ENCODE data around the gene TARDBP. TPM values are rescaled to one million over a fixed set of nuclear protein-coding genes. Genes with fewer than 3 reads are reported as not detected.
"Not testable (repeated sequence)": the region's sequence is repeated elsewhere in the genome, so short reads cannot be mapped to it uniquely, and the experiment has no call there.

TARDBP gene
- total RNA-seq, 1 donor from 2014 or later, result 211 TPM

GRCh38 chr1:11024154-11024873 lies 11.9 kb downstream of the TARDBP start:
- H3K27ac Mint-ChIP-seq, result no peak overlapping the region
- H3K4me3 Mint-ChIP-seq, result no peak overlapping the region
- H3K9me3 Mint-ChIP-seq, result no peaks in the 10 kb centered on the region
- H3K4me1 Mint-ChIP-seq, result peaks cover 9% of the 10 kb centered on the region
- no peak for DNase-seq
- H3K27me3 Mint-ChIP-seq, result no peaks in the 10 kb centered on the region
- intact Hi-C loops (cut with micrococcal nuclease), result no loop called here
- peaks cover 67% of the 10 kb centered on the region for H3K36me3 Mint-ChIP-seq (ENCODE audit: low read depth)

- no peaks in the 10 kb centered on the region for H3K9me3 Mint-ChIP-seq
- no peak for DNase-seq
- no peaks in the 10 kb centered on the region for H3K27me3 Mint-ChIP-seq
- H3K4me1 Mint-ChIP-seq, result peaks cover 9% of the 10 kb centered on the region
- intact Hi-C loops (cut with micrococcal nuclease), result no loop called here
- peaks cover 62% of the 10 kb centered on the region for H3K36me3 Mint-ChIP-seq (ENCODE audit: low read depth)
- H3K27ac Mint-ChIP-seq, result no peak overlapping the region
- no peak overlapping the region for H3K4me3 Mint-ChIP-seq
Observed at GRCh38 chr1:11024874-11025203, 12.4 kb downstream of the TARDBP start.

DNA sequence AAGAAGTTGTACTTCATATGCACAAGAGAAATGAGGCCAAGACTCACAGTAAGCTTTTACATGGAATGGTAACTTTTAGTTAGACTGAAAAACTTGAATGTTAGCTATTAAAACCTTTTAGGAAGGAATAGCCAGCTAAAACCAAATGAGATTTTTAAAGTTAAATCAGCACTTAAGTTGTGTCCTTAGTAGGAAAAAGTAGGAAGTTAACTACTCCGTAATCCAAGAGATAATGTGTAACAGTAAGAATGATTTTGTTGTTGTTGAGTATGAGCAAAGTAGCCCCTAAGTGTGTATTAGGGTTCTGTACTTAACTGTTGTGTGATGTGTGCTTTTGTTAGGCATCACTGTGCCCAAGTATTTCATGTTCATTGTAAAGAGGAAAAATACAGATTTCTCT lies 13.2 kb downstream of the TARDBP start:
- peak overlapping the region; percentile 41 for H3K27ac Mint-ChIP-seq
- no peak for DNase-seq
- intact Hi-C loops (cut with micrococcal nuclease), result no loop called here
- no peak overlapping the region for H3K4me3 Mint-ChIP-seq
- H3K36me3 Mint-ChIP-seq (ENCODE audit: low read depth), result peaks cover 61% of the 10 kb centered on the region
- H3K27me3 Mint-ChIP-seq, result no peaks in the 10 kb centered on the region
- peaks cover 9% of the 10 kb centered on the region for H3K4me1 Mint-ChIP-seq
- H3K9me3 Mint-ChIP-seq, result no peaks in the 10 kb centered on the region

DNA sequence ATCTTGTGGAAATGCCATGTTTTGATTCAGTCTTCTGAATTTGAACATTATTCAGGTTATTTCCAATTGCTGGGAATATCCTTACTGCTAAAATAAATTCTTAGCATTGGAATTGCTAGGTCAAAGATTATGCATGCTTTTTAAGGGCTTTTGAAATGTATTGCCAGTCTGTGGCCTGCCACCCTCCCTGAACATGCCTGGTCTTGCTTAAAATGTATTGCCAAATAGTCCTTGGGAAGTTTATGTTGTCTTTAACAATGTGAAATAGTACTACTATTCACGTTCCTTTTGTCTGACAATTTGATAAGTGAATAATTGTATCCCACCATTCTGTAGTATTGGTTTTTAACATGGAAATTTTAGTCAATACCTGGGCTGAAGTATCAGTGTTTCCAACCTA lies 13.6 kb downstream of the TARDBP start:
- Mint-ChIP-seq H3K27ac (no peak overlapping the region), H3K9me3 (no peaks in the 10 kb centered on the region), H3K36me3 (ENCODE audit: low read depth) (peaks cover 59% of the 10 kb centered on the region), H3K27me3 (no peaks in the 10 kb centered on the region), H3K4me1 (peaks cover 9% of the 10 kb centered on the region), H3K4me3 (no peak overlapping the region)
- DNase-seq, result no peak
- intact Hi-C loops (cut with micrococcal nuclease), result no loop called here

DNA sequence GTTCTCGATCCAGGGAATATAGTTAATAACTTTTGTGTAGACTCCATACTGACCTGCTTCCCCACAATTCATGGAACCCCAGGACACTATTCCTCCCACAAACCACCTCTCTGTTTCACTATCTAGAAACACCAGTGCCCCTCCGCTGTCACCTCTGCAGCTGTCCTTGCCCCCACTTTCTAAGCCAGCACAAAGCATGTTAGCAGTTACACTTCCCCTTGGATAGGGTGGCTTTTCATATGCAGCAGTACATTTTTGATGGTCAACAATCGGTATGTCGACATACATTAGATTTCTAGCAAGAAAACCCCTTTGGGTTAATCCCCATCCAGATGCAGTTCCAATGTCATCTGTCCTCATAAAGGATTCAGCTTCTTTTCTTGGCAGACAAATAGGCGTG lies 14.4 kb downstream of the TARDBP start:
- H3K36me3 Mint-ChIP-seq (ENCODE audit: low read depth), result peaks cover 50% of the 10 kb centered on the region
- no peak for DNase-seq
- intact Hi-C loops (cut with micrococcal nuclease), result no loop called here
- H3K4me3 Mint-ChIP-seq, result no peak overlapping the region
- peak overlapping the region; percentile 9 for H3K27ac Mint-ChIP-seq
- no peaks in the 10 kb centered on the region for H3K27me3 Mint-ChIP-seq
- peaks cover 9% of the 10 kb centered on the region for H3K4me1 Mint-ChIP-seq
- no peaks in the 10 kb centered on the region for H3K9me3 Mint-ChIP-seq

DNA sequence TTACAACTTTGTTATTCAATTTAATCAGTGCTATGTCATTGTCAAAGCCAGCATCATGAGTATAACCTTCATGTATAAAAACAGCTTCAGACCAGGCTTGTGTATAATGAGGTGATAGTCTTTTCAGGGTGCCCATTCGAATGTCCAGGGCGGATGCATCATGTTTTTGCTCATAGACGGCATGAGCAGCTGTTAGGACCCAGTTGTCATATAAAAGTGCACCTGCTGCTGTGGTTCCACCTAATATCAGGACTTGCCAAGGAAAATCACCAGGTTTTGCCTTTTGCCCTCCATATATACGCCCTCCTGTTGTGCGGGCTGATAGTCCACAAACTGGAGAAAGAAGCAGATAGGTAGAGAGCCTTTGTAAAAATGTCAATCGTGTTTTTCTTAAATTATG lies 14.9 kb downstream of the TARDBP start:
- intact Hi-C loops (cut with micrococcal nuclease), result no loop called here
- no peak overlapping the region for H3K4me3 Mint-ChIP-seq
- peaks cover 7% of the 10 kb centered on the region for H3K4me1 Mint-ChIP-seq
- DNase-seq, result no peak
- peaks cover 46% of the 10 kb centered on the region for H3K36me3 Mint-ChIP-seq (ENCODE audit: low read depth)
- no peaks in the 10 kb centered on the region for H3K27me3 Mint-ChIP-seq
- no peaks in the 10 kb centered on the region for H3K9me3 Mint-ChIP-seq
- H3K27ac Mint-ChIP-seq, result no peak overlapping the region

GRCh38 chr1:11028018-11028417 lies 15.6 kb downstream of the TARDBP start:
- Mint-ChIP-seq H3K9me3 (no peaks in the 10 kb centered on the region), H3K36me3 (ENCODE audit: low read depth) (peaks cover 41% of the 10 kb centered on the region), H3K4me1 (peaks cover 5% of the 10 kb centered on the region), H3K4me3 (no peak overlapping the region), H3K27ac (no peak overlapping the region), H3K27me3 (no peaks in the 10 kb centered on the region)
- intact Hi-C loops (cut with micrococcal nuclease), result no loop called here
- DNase-seq, result no peak

- intact Hi-C loops (cut with micrococcal nuclease), result loop anchor here (10.0 kb wide), 1 partner anchor 64 kb away; the partner anchor contains the start of gene EXOSC10
- Mint-ChIP-seq H3K27me3 (no peaks in the 10 kb centered on the region), H3K9me3 (no peaks in the 10 kb centered on the region), H3K4me1 (no peaks in the 10 kb centered on the region), H3K36me3 (ENCODE audit: low read depth) (peaks cover 19% of the 10 kb centered on the region), H3K27ac (no peak overlapping the region), H3K4me3 (no peak overlapping the region)
- no peak for DNase-seq
Observed at GRCh38 chr1:11030865-11031264, 18.4 kb downstream of the TARDBP start.

GRCh38 chr1:11031624-11032262 lies 19.3 kb downstream of the TARDBP start:
- Mint-ChIP-seq H3K4me3 (no peak overlapping the region), H3K9me3 (no peaks in the 10 kb centered on the region), H3K27ac (no peak overlapping the region), H3K4me1 (no peaks in the 10 kb centered on the region), H3K27me3 (no peaks in the 10 kb centered on the region), H3K36me3 (ENCODE audit: low read depth) (peaks cover 15% of the 10 kb centered on the region)
- intact Hi-C loops (cut with micrococcal nuclease), result loop anchor here (10.0 kb wide), 1 partner anchor 63 kb away; the partner anchor contains the start of gene EXOSC10
- no peak for DNase-seq

- not testable (repeated sequence) for H3K4me3 Mint-ChIP-seq; H3K4me1 Mint-ChIP-seq; H3K9me3 Mint-ChIP-seq; DNase-seq; H3K27me3 Mint-ChIP-seq; H3K27ac Mint-ChIP-seq; H3K36me3 Mint-ChIP-seq (ENCODE audit: low read depth)
- intact Hi-C loops (cut with micrococcal nuclease), result loop anchor here (1.0 to 10.0 kb wide), 3 partner anchors 24 to 608 kb away; partner anchors contain the start of genes EXOSC10 and SRM
Observed at GRCh38 chr1:11037019-11037739, 24.7 kb downstream of the TARDBP start.

DNA sequence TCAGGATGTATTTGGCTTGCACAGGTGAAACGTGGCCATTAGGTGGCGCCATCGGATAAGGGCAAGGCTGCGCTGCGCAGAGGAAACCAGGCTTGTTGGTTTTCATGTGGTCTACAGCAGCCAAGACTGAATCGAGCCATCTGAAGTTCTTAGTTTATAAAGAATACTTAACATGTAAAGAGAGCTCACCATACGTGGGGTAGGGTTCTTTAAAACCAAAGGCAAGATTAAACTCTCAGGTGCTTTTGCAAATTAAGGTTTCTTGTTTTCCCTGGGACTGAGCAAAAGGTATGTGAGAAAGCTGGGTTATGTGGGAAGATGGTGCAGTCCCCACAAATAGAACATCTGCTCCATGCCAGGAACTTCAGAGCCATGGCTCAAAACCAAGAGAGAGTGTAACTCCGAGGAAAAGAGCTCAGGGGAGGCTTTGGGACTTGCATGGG lies 25.3 kb downstream of the TARDBP start:
- Mint-ChIP-seq H3K27me3 (no peaks in the 10 kb centered on the region), H3K4me1 (peaks cover 7% of the 10 kb centered on the region), H3K4me3 (no peak overlapping the region), H3K27ac (no peak overlapping the region), H3K9me3 (no peaks in the 10 kb centered on the region), H3K36me3 (ENCODE audit: low read depth) (no peaks in the 10 kb centered on the region)
- DNase-seq, result peak; percentile 96
- intact Hi-C loops (cut with micrococcal nuclease), result loop anchor here (1.0 to 10.0 kb wide), 3 partner anchors 23 to 608 kb away; partner anchors contain the start of genes EXOSC10 and SRM

DNA sequence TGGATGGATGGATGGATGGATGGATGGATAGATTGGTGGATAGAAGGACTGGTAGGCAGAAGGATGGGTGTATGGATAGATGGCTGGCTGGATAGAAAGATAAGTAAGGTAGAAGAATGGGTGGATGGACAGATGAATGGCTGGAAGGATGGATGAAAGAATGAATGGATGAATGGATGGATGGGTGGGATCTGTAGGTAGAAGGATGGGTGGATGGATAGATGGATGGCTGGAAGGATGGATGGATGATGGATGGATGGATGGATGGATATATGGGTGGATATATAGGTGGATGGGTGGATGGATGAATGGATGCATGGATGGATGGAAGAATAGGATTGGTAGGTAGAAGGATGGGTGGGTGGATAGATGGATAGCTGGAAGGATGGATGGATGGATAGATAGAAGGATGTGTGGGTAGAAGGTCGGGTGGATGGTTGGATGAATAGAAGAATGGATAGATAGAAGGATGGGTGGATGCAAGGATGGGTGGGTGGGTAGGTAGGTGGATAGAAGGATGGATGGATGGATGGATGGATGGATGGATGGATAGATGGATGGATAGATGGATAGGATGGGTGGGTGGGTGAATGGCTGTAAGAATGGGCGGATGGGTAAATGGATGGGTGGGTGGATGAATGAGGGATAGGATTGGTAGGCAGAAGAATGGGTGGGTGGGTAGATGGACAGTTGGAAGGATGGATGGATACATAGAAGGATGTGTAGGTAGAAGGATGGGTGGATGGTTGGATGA lies 27.1 kb downstream of the TARDBP start:
- intact Hi-C loops (cut with micrococcal nuclease), result loop anchor here (10.0 kb wide), 1 partner anchor 55 kb away; the partner anchor contains the start of gene EXOSC10

DNA sequence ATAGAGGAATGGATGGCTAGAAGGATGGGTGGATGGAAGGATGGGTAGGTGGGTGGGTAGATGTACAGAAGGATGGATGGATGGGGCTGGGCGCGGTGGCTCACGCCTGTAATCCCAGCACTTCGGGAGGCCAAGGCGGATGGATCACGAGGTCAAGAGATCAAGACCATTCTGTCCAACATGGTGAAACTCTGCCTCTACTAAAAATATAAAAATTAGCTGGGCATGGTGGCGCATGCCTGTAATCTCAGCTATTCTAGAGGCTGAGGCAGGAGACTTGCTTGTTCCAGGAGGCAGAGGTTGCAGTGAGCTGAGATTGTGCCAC lies 27.6 kb downstream of the TARDBP start:
- H3K27ac Mint-ChIP-seq; DNase-seq; H3K27me3 Mint-ChIP-seq; H3K4me3 Mint-ChIP-seq; H3K9me3 Mint-ChIP-seq; intact Hi-C loops (cut with micrococcal nuclease); H3K36me3 Mint-ChIP-seq (ENCODE audit: low read depth); H3K4me1 Mint-ChIP-seq: not testable (repeated sequence)

More for the DNA sequence above, 27.1 kb downstream of the TARDBP start:
- Mint-ChIP-seq H3K27ac (no peak overlapping the region), H3K4me1 (peaks cover 7% of the 10 kb centered on the region), H3K9me3 (no peaks in the 10 kb centered on the region), H3K27me3 (no peaks in the 10 kb centered on the region), H3K4me3 (no peak overlapping the region), H3K36me3 (ENCODE audit: low read depth) (no peaks in the 10 kb centered on the region)
- no peak for DNase-seq
